ENCODE measurements around the gene USF2. TPM values are rescaled to one million over a fixed set of nuclear protein-coding genes. Genes with fewer than 3 reads are reported as not detected.

USF2 gene
- total RNA-seq, 4 donors from 2014 or later = 75.1 to 137 (median 93.0) TPM

GRCh38 chr19:35274323-35274722, 5.6 kb downstream of the USF2 start:
- H3K4me3 ChIP-seq = no peak overlapping the region
- 100% methylated on average over 1 of the region's 5 CpGs; no CpG with 5 or more reads in 1 of the 2 donors for WGBS, 2 donors (ENCODE audit: low coverage in 1 of 2)
- H3K27me3 ChIP-seq = no peaks in the 10 kb centered on the region
- H3K27ac ChIP-seq = no peak overlapping the region
- H3K36me3 ChIP-seq = peaks cover 0 to 94% of the 10 kb centered on the region in 2 donors
- peaks cover 0 to 29% (median 11%) of the 10 kb centered on the region in 3 donors for H3K4me1 ChIP-seq
- H3K9me3 ChIP-seq = no peaks in the 10 kb centered on the region
- no peak for ATAC-seq
- TF ChIP-seq EP300 (IDR thresholded peaks at IDR 0.05) (no peak), POLR2A (IDR thresholded peaks at IDR 0.05) (no peak), CTCF (IDR thresholded peaks at IDR 0.05) (no peak), POLR2AphosphoS5 (IDR thresholded peaks at IDR 0.05) (no peak)

GRCh38 chr19:35276706-35277281, 8.0 kb downstream of the USF2 start:
- 100% methylated on average over 1 of the region's 28 CpGs; no CpG with 5 or more reads in 1 of the 2 donors for WGBS, 2 donors (ENCODE audit: low coverage in 1 of 2)
- peaks cover 0 to 84% of the 10 kb centered on the region in 2 donors for H3K36me3 ChIP-seq

GRCh38 chr19:35278578-35279284, 10.0 kb downstream of the USF2 start:
- no peak for ATAC-seq
- peaks cover 18% of the 10 kb centered on the region for H3K27me3 ChIP-seq
- WGBS, 2 donors (ENCODE audit: low coverage in 1 of 2) = 77 to 100% methylated on average over 4 to 10 of the region's 45 CpGs
- H3K9me3 ChIP-seq = no peaks in the 10 kb centered on the region
- H3K4me1 ChIP-seq = peaks cover 0 to 12% (median 0%) of the 10 kb centered on the region in 3 donors
- H3K27ac ChIP-seq = no peak overlapping the region
- no peak for TF ChIP-seq EP300 (IDR thresholded peaks at IDR 0.05)
- no peak for TF ChIP-seq POLR2A (IDR thresholded peaks at IDR 0.05)
- TF ChIP-seq POLR2AphosphoS5 (IDR thresholded peaks at IDR 0.05) = no peak
- H3K36me3 ChIP-seq = peaks cover 0 to 65% of the 10 kb centered on the region in 2 donors
- no peak overlapping the region for H3K4me3 ChIP-seq

More at GRCh38 chr19:35276706-35277281, 8.0 kb downstream of the USF2 start:
- no peak overlapping the region for H3K27ac ChIP-seq
- TF ChIP-seq CTCF (IDR thresholded peaks at IDR 0.05) (no peak), EP300 (IDR thresholded peaks at IDR 0.05) (no peak), POLR2AphosphoS5 (IDR thresholded peaks at IDR 0.05) (no peak), POLR2A (IDR thresholded peaks at IDR 0.05) (no peak)
- H3K4me1 ChIP-seq = peaks cover 0 to 25% (median 0%) of the 10 kb centered on the region in 3 donors
- no peaks in the 10 kb centered on the region for H3K27me3 ChIP-seq
- H3K9me3 ChIP-seq = no peaks in the 10 kb centered on the region
- no peak overlapping the region for H3K4me3 ChIP-seq
- ATAC-seq = no peak

GRCh38 chr19:35279374-35279773, 10.6 kb downstream of the USF2 start:
- Histone ChIP-seq H3K27ac (no peak overlapping the region), H3K4me3 (no peak overlapping the region), H3K27me3 (peaks cover 25% of the 10 kb centered on the region), H3K9me3 (no peaks in the 10 kb centered on the region), H3K4me1 (peaks cover 0 to 12% (median 0%) of the 10 kb centered on the region in 3 donors), H3K36me3 (peaks cover 0 to 59% of the 10 kb centered on the region in 2 donors)
- no peak for ATAC-seq
- TF ChIP-seq EP300 (IDR thresholded peaks at IDR 0.05) (no peak), POLR2AphosphoS5 (IDR thresholded peaks at IDR 0.05) (no peak), POLR2A (IDR thresholded peaks at IDR 0.05) (no peak), CTCF (IDR thresholded peaks at IDR 0.05) (no peak)
- 90 to 91% methylated on average over 4 to 6 of the region's 11 CpGs for WGBS, 2 donors (ENCODE audit: low coverage in 1 of 2)

- no peaks in the 10 kb centered on the region for H3K9me3 ChIP-seq
- TF ChIP-seq EP300 (IDR thresholded peaks at IDR 0.05) = no peak
- no peak for TF ChIP-seq POLR2AphosphoS5 (IDR thresholded peaks at IDR 0.05)
- TF ChIP-seq CTCF (IDR thresholded peaks at IDR 0.05) = no peak
- TF ChIP-seq POLR2A (IDR thresholded peaks at IDR 0.05) = no peak
- no peak overlapping the region for H3K4me3 ChIP-seq
- H3K4me1 ChIP-seq = peaks cover 0 to 12% (median 0%) of the 10 kb centered on the region in 3 donors
- H3K36me3 ChIP-seq = peaks cover 0 to 50% of the 10 kb centered on the region in 2 donors
- WGBS, 2 donors (ENCODE audit: low coverage in 1 of 2) = 20 to 33% methylated on average over 1 of the region's 12 CpGs
- peaks cover 33% of the 10 kb centered on the region for H3K27me3 ChIP-seq
- no peak overlapping the region for H3K27ac ChIP-seq
- no peak for ATAC-seq
These were observed 11.4 kb downstream of the USF2 start for GRCh38 chr19:35279985-35280821.

Measured in gastroesophageal sphincter (tissue), 4 donors.